NT2/D1 (cell line): ENCODE measurements around the gene SAMD9L.

Experiments used
- DNase-seq: peaks from one replicate; pipeline ENCODE4 v3.0.0-alpha.2; 2011; ENCODE audit warnings: low read depth, low spot score
- H3K27me3 ChIP-seq: 2 replicates; pipeline ENCODE4 v1.6.0; 2011; ENCODE audit warnings: mild to moderate bottlenecking; ENCODE audit not compliant: insufficient read length, insufficient read depth
- H3K36me3 ChIP-seq: 2 replicates; pipeline ENCODE4 v1.6.1; 2011; ENCODE audit warnings: mild to moderate bottlenecking, low read length, mixed read lengths; ENCODE audit not compliant: insufficient read depth, insufficient read length
- H3K4me1 ChIP-seq: 2 replicates; pipeline ENCODE4 v1.5.1; 2011; ENCODE audit not compliant: insufficient read depth, insufficient read length
- H3K4me3 ChIP-seq: 2 replicates; pipeline ENCODE4 v1.5.1; 2011; ENCODE audit warnings: low read depth; ENCODE audit not compliant: insufficient read length
- H3K9ac ChIP-seq: 2 replicates; pipeline ENCODE4 v1.6.0; 2011; ENCODE audit warnings: low read depth; ENCODE audit not compliant: insufficient read length
- H3K9me3 ChIP-seq: 2 replicates; pipeline ENCODE4 v1.5.1; 2011; ENCODE audit warnings: mild to moderate bottlenecking, low read length; ENCODE audit not compliant: insufficient read depth
- SUZ12 ChIP-seq: IDR thresholded peaks from 2 replicates; pipeline ENCODE4 v1.6.1; 2011; ENCODE audit not compliant: insufficient read length, insufficient read depth; ENCODE audit errors: extremely low read depth
- YY1 ChIP-seq: IDR thresholded peaks from 2 replicates; pipeline ENCODE4 v1.6.1; 2011; ENCODE audit not compliant: insufficient read length, insufficient read depth
- ZNF274 ChIP-seq: IDR thresholded peaks from 2 replicates; pipeline ENCODE4 v1.6.1; 2011; ENCODE audit warnings: mild to moderate bottlenecking, low read depth, low read length

Gene SAMD9L

DNA sequence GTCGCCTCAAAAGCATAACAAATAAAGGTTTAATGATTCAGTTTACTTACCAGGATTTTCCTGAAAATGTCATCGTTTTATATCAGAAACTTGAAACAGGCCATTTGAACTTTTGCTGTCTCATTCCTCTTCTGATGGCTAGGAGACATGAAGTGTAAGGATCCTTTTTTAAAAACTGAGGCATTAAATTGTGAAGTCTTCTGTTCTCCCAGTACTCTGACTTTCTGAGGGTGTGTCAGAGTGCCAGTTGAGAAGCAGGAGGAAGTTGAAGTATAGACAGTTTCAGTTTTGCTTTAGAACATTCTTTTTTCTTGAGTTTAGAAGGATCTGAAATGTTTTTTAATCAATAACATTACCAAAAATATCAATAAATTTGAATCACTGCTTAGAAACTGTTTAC is at the start of gene SAMD9L:
Gene SAMD9L (minus strand): TSS at position 242 of the 400 bp plus-strand sequence. CDS start 12,414 bp downstream, outside the sequence.
- DNase-seq = no peak
- H3K36me3 ChIP-seq = no peaks in the 10 kb centered on the region
- no peaks in the 10 kb centered on the region for H3K27me3 ChIP-seq
- no peaks in the 10 kb centered on the region for H3K9me3 ChIP-seq
- no peak within 1 kb of the TSS for H3K9ac ChIP-seq
- no peak within 1 kb of the TSS for H3K4me3 ChIP-seq
- H3K4me1 ChIP-seq = no peaks in the 10 kb centered on the region
- TF ChIP-seq ZNF274 (no peak), YY1 (no peak), SUZ12 (no peak)

GRCh38 chr7:93196336-93196735 is 48.2 kb upstream of the SAMD9L start:
- TF ChIP-seq SUZ12 = no peak
- no peak for TF ChIP-seq YY1
- TF ChIP-seq ZNF274 = no peak
- Histone ChIP-seq H3K4me3 (no peak overlapping the region), H3K9ac (no peak overlapping the region), H3K27me3 (no peaks in the 10 kb centered on the region), H3K9me3 (no peaks in the 10 kb centered on the region), H3K4me1 (no peaks in the 10 kb centered on the region), H3K36me3 (no peaks in the 10 kb centered on the region)
- DNase-seq = no peak

DNA sequence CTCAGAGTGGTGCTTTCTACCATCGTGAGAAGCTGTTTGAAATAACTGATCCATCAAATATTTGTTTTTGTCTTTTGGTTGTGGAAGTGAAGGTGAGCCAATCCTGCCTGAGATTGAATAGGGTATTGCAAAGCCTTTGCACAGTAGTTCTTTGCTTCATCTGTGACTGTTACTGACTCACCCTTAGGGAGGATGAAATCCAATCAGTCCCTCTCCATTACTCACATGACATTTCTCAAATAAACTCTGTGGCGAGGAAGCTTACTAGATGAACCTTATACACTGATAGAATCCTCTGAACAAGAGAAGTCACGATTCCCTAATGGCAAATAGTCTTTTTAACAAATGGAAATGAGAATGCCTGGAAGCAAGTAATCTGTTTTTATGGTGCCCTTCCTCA is 46.2 kb upstream of the SAMD9L start:
- DNase-seq = no peak
- Histone ChIP-seq H3K4me1 (no peaks in the 10 kb centered on the region), H3K9me3 (no peaks in the 10 kb centered on the region), H3K9ac (no peak overlapping the region), H3K36me3 (no peaks in the 10 kb centered on the region), H3K27me3 (no peaks in the 10 kb centered on the region), H3K4me3 (no peak overlapping the region)
- TF ChIP-seq SUZ12 (no peak), ZNF274 (no peak), YY1 (no peak)

- DNase-seq = no peak
- Histone ChIP-seq H3K4me1 (no peaks in the 10 kb centered on the region), H3K9ac (no peak overlapping the region), H3K4me3 (no peak overlapping the region), H3K27me3 (no peaks in the 10 kb centered on the region), H3K36me3 (no peaks in the 10 kb centered on the region), H3K9me3 (no peaks in the 10 kb centered on the region)
- TF ChIP-seq ZNF274 (no peak), SUZ12 (no peak), YY1 (no peak)
Measured at GRCh38 chr7:93188870-93189634, 40.9 kb upstream of the SAMD9L start.

- TF ChIP-seq SUZ12 = no peak
- no peak for TF ChIP-seq ZNF274
- no peak for TF ChIP-seq YY1
- Histone ChIP-seq H3K27me3 (no peaks in the 10 kb centered on the region), H3K4me3 (no peak overlapping the region), H3K4me1 (no peaks in the 10 kb centered on the region), H3K9me3 (no peaks in the 10 kb centered on the region), H3K36me3 (no peaks in the 10 kb centered on the region), H3K9ac (no peak overlapping the region)
- DNase-seq = no peak
Measured at GRCh38 chr7:93185303-93186027, 37.3 kb upstream of the SAMD9L start.

GRCh38 chr7:93179173-93179572 is 31.0 kb upstream of the SAMD9L start:
- Histone ChIP-seq H3K9me3 (peaks cover 6% of the 10 kb centered on the region; the same call in 1 of the 2 replicates), H3K36me3 (no peaks in the 10 kb centered on the region), H3K4me3 (no peak overlapping the region), H3K4me1 (no peaks in the 10 kb centered on the region), H3K27me3 (no peaks in the 10 kb centered on the region), H3K9ac (no peak overlapping the region)
- no peak for DNase-seq
- TF ChIP-seq SUZ12 (no peak), YY1 (no peak), ZNF274 (no peak)

- TF ChIP-seq ZNF274 = no peak
- TF ChIP-seq YY1 = no peak
- no peak for TF ChIP-seq SUZ12
- no peak for DNase-seq
Measured at GRCh38 chr7:93178213-93178612, 30.0 kb upstream of the SAMD9L start.

More at GRCh38 chr7:93178213-93178612, 30.0 kb upstream of the SAMD9L start:
- Histone ChIP-seq H3K36me3 (no peaks in the 10 kb centered on the region), H3K9me3 (peaks cover 6% of the 10 kb centered on the region; the same call in 1 of the 2 replicates), H3K9ac (no peak overlapping the region), H3K4me1 (no peaks in the 10 kb centered on the region), H3K27me3 (no peaks in the 10 kb centered on the region), H3K4me3 (no peak overlapping the region)
